ENCODE data around the gene NRG3. TPM values are rescaled to one million over a fixed set of nuclear protein-coding genes. Genes with fewer than 3 reads are reported as not detected.

The NRG3 gene
- total RNA-seq, 2 experiments from 2014 or later: not detected

DNA sequence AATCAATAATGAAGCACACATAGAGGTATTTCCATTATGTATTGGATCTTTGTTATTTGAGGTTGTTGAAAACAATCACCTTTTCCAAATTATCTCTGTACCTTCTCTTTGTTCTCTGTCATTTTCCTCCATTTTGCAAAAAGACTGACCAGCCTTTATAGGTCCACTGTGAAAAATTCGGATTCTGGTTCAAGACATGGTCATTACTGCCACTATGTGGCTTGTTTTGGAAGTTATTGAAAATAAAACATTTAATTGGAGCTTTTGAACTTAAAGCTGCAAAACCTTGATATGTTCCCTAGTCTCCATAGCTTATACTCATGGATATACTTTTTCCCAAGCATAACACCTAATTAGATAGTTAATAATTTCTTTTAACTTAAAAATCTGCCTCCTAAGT is 1094.4 kb downstream of the NRG3 start:
- ChIA-PET POLR2A (no interaction called here), CTCF (no interaction called here)
- Histone ChIP-seq H3K27me3 (ENCODE audit: control insufficient read depth in 1 of 2, insufficient read depth in 2 of 2, low read length in 2 of 2) (no peaks in the 10 kb centered on the region), H3K4me3 (ENCODE audit: low read length) (no peak overlapping the region), H3K4me1 (ENCODE audit: insufficient read depth, low read length) (no peaks in the 10 kb centered on the region), H3K36me3 (ENCODE audit: insufficient read depth, low read length) (no peaks in the 10 kb centered on the region), H3K9me3 (ENCODE audit: control insufficient read depth in 1 of 2, insufficient read depth in 1 of 2, low read length in 2 of 2) (no peaks in the 10 kb centered on the region), H3K27ac (ENCODE audit: low read depth in 1 of 2, low read length in 2 of 2) (no peak overlapping the region)
- no peak for DNase-seq
- Mint-ChIP-seq H3K36me3 (ENCODE audit: low read depth) (no peaks in the 10 kb centered on the region), H3K9me3 (no peaks in the 10 kb centered on the region), H3K27ac (no peak overlapping the region), H3K27me3 (no peaks in the 10 kb centered on the region), H3K4me1 (ENCODE audit: low read depth) (no peaks in the 10 kb centered on the region), H3K4me3 (no peak overlapping the region)
- intact Hi-C loops (cut with DNase I, micrococcal nuclease): no loop called here
- TF ChIP-seq, protein P1, sequence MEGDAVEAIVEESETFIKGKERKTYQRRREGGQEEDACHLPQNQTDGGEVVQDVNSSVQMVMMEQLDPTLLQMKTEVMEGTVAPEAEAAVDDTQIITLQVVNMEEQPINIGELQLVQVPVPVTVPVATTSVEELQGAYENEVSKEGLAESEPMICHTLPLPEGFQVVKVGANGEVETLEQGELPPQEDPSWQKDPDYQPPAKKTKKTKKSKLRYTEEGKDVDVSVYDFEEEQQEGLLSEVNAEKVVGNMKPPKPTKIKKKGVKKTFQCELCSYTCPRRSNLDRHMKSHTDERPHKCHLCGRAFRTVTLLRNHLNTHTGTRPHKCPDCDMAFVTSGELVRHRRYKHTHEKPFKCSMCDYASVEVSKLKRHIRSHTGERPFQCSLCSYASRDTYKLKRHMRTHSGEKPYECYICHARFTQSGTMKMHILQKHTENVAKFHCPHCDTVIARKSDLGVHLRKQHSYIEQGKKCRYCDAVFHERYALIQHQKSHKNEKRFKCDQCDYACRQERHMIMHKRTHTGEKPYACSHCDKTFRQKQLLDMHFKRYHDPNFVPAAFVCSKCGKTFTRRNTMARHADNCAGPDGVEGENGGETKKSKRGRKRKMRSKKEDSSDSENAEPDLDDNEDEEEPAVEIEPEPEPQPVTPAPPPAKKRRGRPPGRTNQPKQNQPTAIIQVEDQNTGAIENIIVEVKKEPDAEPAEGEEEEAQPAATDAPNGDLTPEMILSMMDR (IDR thresholded peaks at IDR 0.05): no peak
- ATAC-seq (ENCODE audit: poor library complexity): no peak

DNA sequence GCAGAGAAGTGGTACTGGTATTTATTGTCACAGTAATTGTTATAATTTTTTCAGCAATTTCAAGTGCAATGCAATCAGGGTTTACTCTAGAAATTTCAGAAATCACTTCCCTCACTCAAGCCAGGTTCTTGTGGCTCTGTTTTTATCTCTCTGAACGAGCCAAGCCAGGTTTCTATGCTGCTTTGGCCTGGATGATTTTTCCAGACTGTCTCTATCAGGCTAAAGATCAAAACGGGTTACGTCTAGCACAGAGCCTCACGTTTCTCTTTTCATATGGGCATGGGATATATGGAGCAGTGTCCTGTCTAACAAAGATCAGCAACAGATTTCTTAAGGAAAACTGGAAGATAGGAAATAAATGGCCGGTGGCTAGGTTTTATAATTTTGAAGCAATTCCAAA is 1105.3 kb downstream of the NRG3 start:
- Histone ChIP-seq H3K36me3 (ENCODE audit: insufficient read depth, low read length) (no peaks in the 10 kb centered on the region), H3K9me3 (ENCODE audit: control insufficient read depth in 1 of 2, insufficient read depth in 1 of 2, low read length in 2 of 2) (peaks cover 0 to 4% of the 10 kb centered on the region in 2 experiments), H3K27ac (ENCODE audit: low read depth in 1 of 2, low read length in 2 of 2) (no peak overlapping the region), H3K4me1 (ENCODE audit: insufficient read depth, low read length) (no peaks in the 10 kb centered on the region), H3K27me3 (ENCODE audit: control insufficient read depth in 1 of 2, insufficient read depth in 2 of 2, low read length in 2 of 2) (no peaks in the 10 kb centered on the region), H3K4me3 (ENCODE audit: low read length) (no peak overlapping the region)
- TF ChIP-seq, protein P1 (IDR thresholded peaks at IDR 0.05): no peak
- POLR2A ChIA-PET: no interaction called here
- no peaks in the 10 kb centered on the region for H3K36me3 Mint-ChIP-seq (ENCODE audit: low read depth)
- intact Hi-C loops (cut with DNase I, micrococcal nuclease): no loop called here
- CTCF ChIA-PET: no interaction called here
- no peaks in the 10 kb centered on the region for H3K4me1 Mint-ChIP-seq (ENCODE audit: low read depth)
- ATAC-seq (ENCODE audit: poor library complexity): no peak
- H3K27me3 Mint-ChIP-seq: no peaks in the 10 kb centered on the region
- H3K4me3 Mint-ChIP-seq: no peak overlapping the region
- no peaks in the 10 kb centered on the region for H3K9me3 Mint-ChIP-seq
- no peak for DNase-seq
- H3K27ac Mint-ChIP-seq: no peak overlapping the region

DNA sequence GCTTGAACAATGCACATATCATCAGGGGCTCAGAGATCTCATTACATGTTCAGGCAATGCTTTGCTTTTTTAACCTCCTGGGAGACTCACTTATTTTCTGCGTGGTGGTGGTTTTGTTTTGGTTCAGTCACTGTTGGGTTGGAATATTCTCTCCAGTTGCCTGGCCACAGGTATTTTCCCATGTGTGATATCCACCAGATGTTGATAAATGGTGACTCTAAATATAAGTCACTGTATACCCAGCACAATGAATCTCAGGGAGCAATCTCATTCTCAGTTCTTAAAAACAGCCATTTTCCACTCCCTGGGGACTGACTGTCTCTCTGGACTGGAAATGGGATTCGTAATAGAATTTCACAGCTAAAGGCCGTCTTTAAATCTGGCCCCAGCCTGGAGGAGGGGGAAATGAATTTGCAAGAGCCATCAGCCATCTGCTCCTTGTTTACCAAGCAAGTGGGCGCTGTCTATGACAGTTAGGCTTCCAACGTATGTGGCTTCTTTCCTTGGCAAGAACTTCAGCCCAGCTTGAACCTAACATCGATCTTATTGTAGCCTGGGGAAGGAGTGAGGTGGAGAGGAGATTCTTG is 1106.2 kb downstream of the NRG3 start:
- no peaks in the 10 kb centered on the region for H3K9me3 ChIP-seq (ENCODE audit: control insufficient read depth in 1 of 2, insufficient read depth in 1 of 2, low read length in 2 of 2)
- ChIA-PET CTCF (no interaction called here), POLR2A (no interaction called here)
- H3K4me1 ChIP-seq (ENCODE audit: insufficient read depth, low read length): no peaks in the 10 kb centered on the region
- no peak overlapping the region for H3K4me3 ChIP-seq (ENCODE audit: low read length)
- intact Hi-C loops (cut with DNase I, micrococcal nuclease): no loop called here
- Mint-ChIP-seq H3K4me1 (ENCODE audit: low read depth) (no peaks in the 10 kb centered on the region), H3K36me3 (ENCODE audit: low read depth) (no peaks in the 10 kb centered on the region), H3K9me3 (no peaks in the 10 kb centered on the region), H3K27ac (no peak overlapping the region), H3K4me3 (no peak overlapping the region), H3K27me3 (no peaks in the 10 kb centered on the region)
- TF ChIP-seq, protein P1 (IDR thresholded peaks at IDR 0.05): no peak
- H3K27me3 ChIP-seq (ENCODE audit: control insufficient read depth in 1 of 2, insufficient read depth in 2 of 2, low read length in 2 of 2): no peaks in the 10 kb centered on the region
- DNase-seq: no peak
- no peak for ATAC-seq (ENCODE audit: poor library complexity)
- no peaks in the 10 kb centered on the region for H3K36me3 ChIP-seq (ENCODE audit: insufficient read depth, low read length)
- H3K27ac ChIP-seq (ENCODE audit: low read depth in 1 of 2, low read length in 2 of 2): no peak overlapping the region
